ENCODE data around the gene COG5. TPM values are rescaled to one million over a fixed set of nuclear protein-coding genes. Genes with fewer than 3 reads are reported as not detected.

COG5 gene
- total RNA-seq, 1 experiment from 2014 or later: 20.2 TPM

DNA sequence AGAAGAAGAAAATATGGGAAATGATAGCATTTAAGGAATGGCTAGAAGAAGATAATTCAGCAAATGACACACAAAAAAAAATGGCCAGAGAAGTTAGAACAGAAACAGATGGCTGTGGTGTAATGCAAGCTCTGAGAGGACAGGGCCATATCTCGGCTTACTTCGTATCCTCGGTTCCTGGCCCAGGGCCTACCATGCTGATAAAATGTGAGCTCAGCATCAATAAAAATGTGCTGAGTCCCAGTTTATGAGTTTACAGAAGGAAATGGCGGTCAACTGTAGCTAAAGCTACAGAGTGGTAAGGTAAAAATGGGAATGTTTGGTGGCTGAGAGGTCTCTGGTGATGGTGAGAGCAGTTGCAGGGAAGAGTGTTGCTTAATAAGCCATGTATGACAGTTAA, 354.2 kb downstream of the COG5 start:
- H2BK20ac ChIP-seq (ENCODE audit: low read depth, low read length, poor library complexity, severe bottlenecking): no peak overlapping the region
- Mint-ChIP-seq H3K4me1 (peaks cover 0 to 4% of the 10 kb centered on the region in 2 experiments; a peak in 2 of 4 replicates), H3K27ac (peak overlapping the region in 1 of 3 experiments; percentile 76; a peak in 2 of 7 replicates), H3K4me3 (no peak overlapping the region; a peak in 1 of 5 replicates), H3K36me3 (ENCODE audit: insufficient read depth in 1 of 3, low read depth in 3 of 3) (peaks cover 7 to 17% (median 12%) of the 10 kb centered on the region in 3 experiments; a peak in 6 of 7 replicates), H3K9me3 (no peaks in the 10 kb centered on the region), H3K27me3 (ENCODE audit: low read depth) (no peaks in the 10 kb centered on the region)
- H4K20me1 ChIP-seq (ENCODE audit: control insufficient read depth, insufficient read depth, insufficient read length): no peaks in the 10 kb centered on the region
- no peaks in the 10 kb centered on the region for H3K4me1 ChIP-seq (ENCODE audit: insufficient read depth, low read length)
- TF ChIP-seq, protein P1, sequence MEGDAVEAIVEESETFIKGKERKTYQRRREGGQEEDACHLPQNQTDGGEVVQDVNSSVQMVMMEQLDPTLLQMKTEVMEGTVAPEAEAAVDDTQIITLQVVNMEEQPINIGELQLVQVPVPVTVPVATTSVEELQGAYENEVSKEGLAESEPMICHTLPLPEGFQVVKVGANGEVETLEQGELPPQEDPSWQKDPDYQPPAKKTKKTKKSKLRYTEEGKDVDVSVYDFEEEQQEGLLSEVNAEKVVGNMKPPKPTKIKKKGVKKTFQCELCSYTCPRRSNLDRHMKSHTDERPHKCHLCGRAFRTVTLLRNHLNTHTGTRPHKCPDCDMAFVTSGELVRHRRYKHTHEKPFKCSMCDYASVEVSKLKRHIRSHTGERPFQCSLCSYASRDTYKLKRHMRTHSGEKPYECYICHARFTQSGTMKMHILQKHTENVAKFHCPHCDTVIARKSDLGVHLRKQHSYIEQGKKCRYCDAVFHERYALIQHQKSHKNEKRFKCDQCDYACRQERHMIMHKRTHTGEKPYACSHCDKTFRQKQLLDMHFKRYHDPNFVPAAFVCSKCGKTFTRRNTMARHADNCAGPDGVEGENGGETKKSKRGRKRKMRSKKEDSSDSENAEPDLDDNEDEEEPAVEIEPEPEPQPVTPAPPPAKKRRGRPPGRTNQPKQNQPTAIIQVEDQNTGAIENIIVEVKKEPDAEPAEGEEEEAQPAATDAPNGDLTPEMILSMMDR (conservative IDR thresholded peaks at IDR 0.05): no peak
- H3K23ac ChIP-seq (ENCODE audit: insufficient read length, low read depth, low read length): no peak overlapping the region
- H3T11ph ChIP-seq (ENCODE audit: low read length): no peak overlapping the region
- no peak overlapping the region for H3K4me2 ChIP-seq (ENCODE audit: insufficient read depth, insufficient read length, low read length)
- no peak overlapping the region for H2BK120ac ChIP-seq (ENCODE audit: low read depth, low read length, poor library complexity, severe bottlenecking)
- WGBS (ENCODE audit: extremely low coverage, insufficient read length, low lambda C conversion rate): no CpG with 5 or more reads among the region's 4 CpGs
- H3K79me2 ChIP-seq (ENCODE audit: insufficient read depth, low read length): no peaks in the 10 kb centered on the region
- no peak overlapping the region for H3K18ac ChIP-seq (ENCODE audit: insufficient read length, low read depth, low read length)
- no peak overlapping the region for H2AK5ac ChIP-seq (ENCODE audit: insufficient read length, low read length)
- no peak overlapping the region for H3K9ac ChIP-seq (ENCODE audit: extremely low read depth, insufficient read length, low read length)
- no peaks in the 10 kb centered on the region for H3K9me3 ChIP-seq (ENCODE audit: control insufficient read depth, low read depth, low read length)
- no peak overlapping the region for H4K91ac ChIP-seq (ENCODE audit: insufficient read length, low read depth, low read length)
- no peak for DNase-seq
- no peak overlapping the region for H3K27ac ChIP-seq (ENCODE audit: insufficient read length, low read depth, low read length)
- no peak overlapping the region for H2BK15ac ChIP-seq (ENCODE audit: low read depth, low read length)
- no peak overlapping the region for H3K4ac ChIP-seq (ENCODE audit: low read depth, low read length)
- no peak overlapping the region for H3K14ac ChIP-seq (ENCODE audit: insufficient read depth, low read length)
- no peak overlapping the region for H2AFZ ChIP-seq (ENCODE audit: low read length)
- no peak overlapping the region for H4K5ac ChIP-seq (ENCODE audit: insufficient read length, low read depth, low read length)
- H3K79me1 ChIP-seq (ENCODE audit: insufficient read depth, low read depth, low read length, poor library complexity, severe bottlenecking): no peaks in the 10 kb centered on the region
- H2BK5ac ChIP-seq (ENCODE audit: insufficient read length, low read length): no peak overlapping the region
- no peaks in the 10 kb centered on the region for H3K23me2 ChIP-seq (ENCODE audit: insufficient read length, low read depth, low read length, poor library complexity, severe bottlenecking)
- H2BK12ac ChIP-seq (ENCODE audit: insufficient read length, low read depth, low read length): no peak overlapping the region
- H3K56ac ChIP-seq (ENCODE audit: insufficient read length, low read depth, low read length): no peak overlapping the region
- no peaks in the 10 kb centered on the region for H3K27me3 ChIP-seq (ENCODE audit: insufficient read depth, low read length)
- H4K8ac ChIP-seq (replicated peaks; ENCODE audit: insufficient read length, low read depth, low read length): no peak overlapping the region

All from H9 (cell line).